GM19193 (cell line): Measurements from ENCODE around the gene ESF1.
A peak's percentile ranks its signal among the peaks of the same experiment; 100 is the strongest.

Experiments
- POLR2A ChIP-seq: IDR thresholded peaks from 4 replicates; pipeline ENCODE4 v1.6.1; 2011; ENCODE audit not compliant: insufficient read depth, insufficient read length; ENCODE audit errors: extremely low read depth

The ESF1 gene, protein sequence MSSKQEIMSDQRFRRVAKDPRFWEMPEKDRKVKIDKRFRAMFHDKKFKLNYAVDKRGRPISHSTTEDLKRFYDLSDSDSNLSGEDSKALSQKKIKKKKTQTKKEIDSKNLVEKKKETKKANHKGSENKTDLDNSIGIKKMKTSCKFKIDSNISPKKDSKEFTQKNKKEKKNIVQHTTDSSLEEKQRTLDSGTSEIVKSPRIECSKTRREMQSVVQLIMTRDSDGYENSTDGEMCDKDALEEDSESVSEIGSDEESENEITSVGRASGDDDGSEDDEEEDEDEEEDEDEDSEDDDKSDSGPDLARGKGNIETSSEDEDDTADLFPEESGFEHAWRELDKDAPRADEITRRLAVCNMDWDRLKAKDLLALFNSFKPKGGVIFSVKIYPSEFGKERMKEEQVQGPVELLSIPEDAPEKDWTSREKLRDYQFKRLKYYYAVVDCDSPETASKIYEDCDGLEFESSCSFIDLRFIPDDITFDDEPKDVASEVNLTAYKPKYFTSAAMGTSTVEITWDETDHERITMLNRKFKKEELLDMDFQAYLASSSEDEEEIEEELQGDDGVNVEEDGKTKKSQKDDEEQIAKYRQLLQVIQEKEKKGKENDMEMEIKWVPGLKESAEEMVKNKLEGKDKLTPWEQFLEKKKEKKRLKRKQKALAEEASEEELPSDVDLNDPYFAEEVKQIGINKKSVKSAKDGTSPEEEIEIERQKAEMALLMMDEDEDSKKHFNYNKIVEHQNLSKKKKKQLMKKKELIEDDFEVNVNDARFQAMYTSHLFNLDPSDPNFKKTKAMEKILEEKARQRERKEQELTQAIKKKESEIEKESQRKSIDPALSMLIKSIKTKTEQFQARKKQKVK

DNA sequence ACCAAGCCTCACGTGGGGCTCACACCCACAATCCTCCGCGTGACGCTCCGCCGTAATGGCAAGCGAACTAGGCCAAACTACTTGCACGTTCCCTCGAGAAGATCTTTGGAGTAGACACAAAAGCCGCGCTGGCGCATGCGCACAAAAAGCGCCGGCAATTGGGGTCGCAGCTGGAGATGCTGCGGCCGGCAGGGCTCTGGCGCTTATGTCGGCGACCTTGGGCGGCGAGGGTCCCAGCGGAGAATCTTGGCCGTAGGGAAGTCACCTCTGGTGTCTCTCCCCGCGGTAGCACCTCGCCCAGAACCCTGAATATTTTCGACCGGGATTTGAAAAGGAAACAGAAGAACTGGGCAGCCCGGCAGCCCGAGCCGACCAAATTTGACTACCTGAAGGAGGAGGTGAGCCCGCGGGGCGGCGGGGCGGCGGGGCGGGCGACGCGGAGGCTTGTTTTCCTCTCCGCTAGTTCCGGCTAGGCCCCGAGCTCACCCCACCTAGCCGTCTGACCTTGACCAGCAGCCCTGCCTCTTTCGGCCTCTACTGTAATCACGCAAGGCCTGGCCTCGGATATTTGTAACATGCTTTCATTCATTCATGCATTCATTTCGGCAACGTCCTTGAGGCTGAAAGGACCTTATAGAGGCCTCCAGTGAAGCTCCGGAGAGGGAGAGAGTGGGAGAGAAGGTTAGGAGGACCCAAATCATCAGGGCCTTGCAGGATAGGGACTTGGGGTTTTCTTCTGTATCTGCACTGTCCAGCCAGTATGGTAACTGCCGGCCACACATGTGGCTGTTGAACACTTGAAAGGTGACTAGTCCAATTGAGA lies at the start of gene ESF1, which contains the start of gene NDUFAF5:
ESF1 (minus strand) TSS at position 27 of the 823 bp plus-strand sequence. CDS start 1,779 bp downstream, outside the sequence.
NDUFAF5 (plus strand) TSS at position 136 of the 823 bp plus-strand sequence; CDS start at position 177, 41 bp downstream.
- TF ChIP-seq POLR2A: peak; percentile 84

DNA sequence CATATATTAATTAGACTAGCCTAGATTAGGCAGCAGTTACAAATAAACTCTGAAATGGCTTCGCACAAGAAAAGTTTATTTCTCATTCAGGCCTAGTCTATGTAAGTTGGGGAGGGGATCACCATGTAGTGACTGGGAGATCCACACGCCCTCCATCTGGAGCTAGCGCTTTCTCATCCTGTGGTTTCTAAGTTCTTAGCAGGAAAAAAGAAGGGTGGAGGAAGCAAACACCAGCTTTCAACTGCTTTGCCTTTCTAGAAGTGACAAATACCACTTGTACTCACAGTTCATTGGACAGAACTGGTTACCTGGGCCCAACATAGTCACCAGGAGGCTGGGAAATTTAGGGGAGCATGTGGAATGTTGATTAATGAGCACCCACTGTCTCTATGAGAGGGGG lies 46.8 kb upstream of the ESF1 start:
- no peak for TF ChIP-seq POLR2A

DNA sequence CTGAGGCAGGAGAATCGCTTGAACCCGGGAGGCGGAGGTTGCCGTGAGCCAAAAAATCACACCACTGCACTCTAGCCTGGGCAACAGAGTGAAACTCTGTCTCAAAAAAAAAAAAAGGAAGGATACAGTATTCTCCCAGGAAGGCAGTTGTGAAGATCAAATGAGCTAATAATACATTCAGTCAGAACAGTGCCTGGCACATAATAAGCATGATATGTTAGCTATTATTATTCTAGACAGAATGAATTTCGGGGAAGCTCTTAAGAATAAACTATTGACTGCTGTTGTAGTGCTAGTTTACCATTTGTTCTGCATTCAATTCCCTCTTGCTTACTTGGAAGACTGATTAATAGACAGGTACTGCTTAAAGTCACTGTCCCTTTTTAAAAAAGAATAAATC lies 40.7 kb upstream of the ESF1 start:
- no peak for TF ChIP-seq POLR2A

- no peak for TF ChIP-seq POLR2A
Observed at GRCh38 chr20:13824459-13824858, 39.7 kb upstream of the ESF1 start.

DNA sequence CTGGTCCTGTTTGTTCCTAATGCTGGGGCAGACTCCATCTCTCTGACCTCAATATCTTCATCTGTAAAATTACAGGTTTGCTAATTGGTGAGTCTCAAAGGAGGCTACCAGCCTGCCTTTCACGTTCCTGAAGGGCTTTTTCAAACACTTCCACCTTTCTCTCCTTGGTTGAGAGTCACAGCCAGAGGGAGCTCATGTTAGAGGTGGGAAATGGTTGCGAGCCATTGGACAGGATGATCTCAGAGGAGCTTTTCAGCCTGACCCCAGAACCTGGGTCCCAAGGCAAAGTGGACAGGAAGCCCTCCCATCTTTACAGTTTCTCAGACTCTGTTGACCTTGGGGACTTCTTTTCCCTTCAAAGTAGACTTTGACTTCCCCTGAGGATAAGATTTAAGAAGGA lies 37.7 kb upstream of the ESF1 start:
- TF ChIP-seq POLR2A: no peak

- no peak for TF ChIP-seq POLR2A
Observed at GRCh38 chr20:13821876-13822275, 37.2 kb upstream of the ESF1 start.

GRCh38 chr20:13819885-13820645 lies 35.3 kb upstream of the ESF1 start:
- no peak for TF ChIP-seq POLR2A

- no peak for TF ChIP-seq POLR2A
Observed at GRCh38 chr20:13817342-13817741, 32.6 kb upstream of the ESF1 start.

DNA sequence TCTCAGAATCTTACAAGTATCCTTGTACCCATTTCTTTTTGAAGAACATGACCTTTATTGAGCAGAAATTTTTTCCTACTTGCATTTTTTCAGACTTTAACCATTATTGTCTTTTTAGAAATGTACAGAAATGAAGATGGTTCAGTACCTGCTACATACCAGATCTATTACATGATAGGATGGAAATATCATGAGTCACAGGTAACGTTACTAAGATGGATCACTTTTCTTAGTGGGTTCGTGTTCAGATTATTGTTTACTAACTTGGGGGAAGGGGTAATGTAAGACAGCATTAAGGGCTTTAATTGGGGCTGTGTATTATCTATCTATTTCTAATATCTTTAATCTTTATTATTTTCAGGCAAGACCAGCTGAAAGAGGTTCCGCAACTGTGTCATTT lies 32.0 kb upstream of the ESF1 start:
- TF ChIP-seq POLR2A: no peak

DNA sequence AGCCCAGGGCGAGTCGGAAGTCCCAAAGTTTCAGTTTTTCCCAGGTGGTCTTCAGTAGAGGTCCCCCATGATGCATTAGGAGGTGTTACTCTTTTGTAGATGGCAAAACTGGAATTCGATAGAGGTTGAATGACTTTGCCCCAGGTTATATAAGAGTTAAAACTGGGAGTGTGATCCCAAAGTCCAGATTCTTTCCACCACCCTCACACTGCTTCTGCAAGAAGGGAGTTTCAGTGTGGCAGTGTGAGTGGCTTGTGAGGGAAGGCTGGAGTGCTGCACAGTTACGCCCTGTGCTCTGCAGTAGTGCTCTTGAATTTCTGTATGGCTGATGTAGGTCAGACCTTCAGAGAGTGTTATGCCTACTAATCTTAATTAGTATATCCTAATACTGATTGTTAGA lies 30.0 kb upstream of the ESF1 start:
- TF ChIP-seq POLR2A: no peak

DNA sequence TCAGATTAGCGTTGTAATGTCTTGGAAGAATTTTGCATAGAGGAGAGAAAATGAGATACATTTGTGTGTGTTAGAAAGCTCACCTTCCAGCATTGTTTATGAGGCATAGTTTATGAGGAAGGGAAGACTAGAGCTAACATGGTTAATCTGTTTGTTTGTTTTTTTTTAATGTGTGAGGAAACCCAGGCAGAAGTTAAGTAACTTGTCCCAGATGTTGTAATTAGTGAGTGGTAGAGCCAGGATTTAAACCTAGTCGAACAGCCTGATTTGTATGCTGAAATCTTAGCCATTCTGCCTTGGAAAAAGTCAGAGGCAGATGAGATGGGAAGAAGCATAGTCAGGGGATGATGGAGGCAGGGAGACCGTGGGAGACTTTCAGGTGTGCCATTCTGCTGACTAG lies 29.2 kb upstream of the ESF1 start:
- no peak for TF ChIP-seq POLR2A

- TF ChIP-seq POLR2A: no peak
Observed at GRCh38 chr20:13810446-13810845, 25.7 kb upstream of the ESF1 start.

DNA sequence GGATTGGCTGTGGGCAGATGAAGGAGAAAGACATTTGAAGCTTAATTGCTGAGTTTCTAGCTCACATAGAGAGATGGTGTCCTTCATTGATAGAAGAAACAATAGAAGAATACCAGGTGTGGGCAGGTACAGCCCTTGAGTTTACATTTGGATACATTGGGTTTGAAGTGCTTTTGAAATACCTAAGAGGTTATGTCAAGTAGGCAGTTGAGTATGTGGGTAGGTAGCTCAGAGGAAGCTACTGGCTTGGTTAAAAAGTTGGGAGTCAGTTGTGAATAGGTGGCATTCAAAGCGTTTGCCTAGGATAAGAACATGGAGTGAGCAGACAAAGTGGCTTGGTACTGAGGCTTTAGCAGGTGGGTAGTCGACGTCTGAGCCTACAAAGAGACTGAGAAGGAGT lies 25.1 kb upstream of the ESF1 start:
- no peak for TF ChIP-seq POLR2A

GRCh38 chr20:13809373-13809772 lies 24.7 kb upstream of the ESF1 start:
- TF ChIP-seq POLR2A: no peak
